Hepatocyte (in vitro differentiated cells): ENCODE results near the gene HNRNPUL1. TPM values are rescaled to one million over a fixed set of nuclear protein-coding genes. Genes with fewer than 3 reads are reported as not detected.
"Not testable (repeated sequence)": the region's sequence is repeated elsewhere in the genome, so short reads cannot be mapped to it uniquely, and the experiment has no call there.

Experiments
- DNase-seq: peaks from one replicate; pipeline ENCODE4 v3.0.0-alpha.2; 2016; ENCODE audit warnings: low spot score
- H2AFZ ChIP-seq: fragments of 200-600 bp; sonication (generic); 2 replicates; pipeline ENCODE4 v1.6.0; 2016; ENCODE audit warnings: antibody characterized with exemption, mild to moderate bottlenecking
- H3K27ac ChIP-seq: fragments of 200-600 bp; sonication (generic); 2 replicates; pipeline ENCODE4 v1.5.1; 2016; ENCODE audit warnings: mild to moderate bottlenecking
- H3K27me3 ChIP-seq: fragments of 200-600 bp; sonication (generic); 2 replicates; pipeline ENCODE4 v1.6.1; 2016
- H3K36me3 ChIP-seq: fragments of 200-600 bp; sonication (generic); replicated peaks from 2 replicates; pipeline ENCODE4 v1.5.1; 2016; ENCODE audit warnings: low read depth; ENCODE audit not compliant: insufficient read depth
- H3K4me1 ChIP-seq: fragments of 200-600 bp; sonication (generic); 2 replicates; pipeline ENCODE4 v1.5.1; 2016; ENCODE audit warnings: mild to moderate bottlenecking, moderate library complexity; ENCODE audit not compliant: insufficient read depth
- H3K4me2 ChIP-seq: fragments of 200-600 bp; sonication (generic); 2 replicates; pipeline ENCODE4 v1.6.0; 2016
- H3K4me3 ChIP-seq: fragments of 200-600 bp; sonication (generic); 2 replicates; pipeline ENCODE4 v1.5.1; 2016; ENCODE audit warnings: mild to moderate bottlenecking
- H3K79me2 ChIP-seq: fragments of 200-600 bp; sonication (generic); 2 replicates; pipeline ENCODE4 v1.6.0; 2017; ENCODE audit warnings: mild to moderate bottlenecking
- H3K9me2 ChIP-seq: fragments of 200-600 bp; sonication (generic); replicated peaks from 2 replicates; pipeline ENCODE4 v1.6.0; 2017; ENCODE audit warnings: mild to moderate bottlenecking; ENCODE audit not compliant: insufficient read depth
- H3K9me3 ChIP-seq: fragments of 200-600 bp; sonication (generic); 2 replicates; pipeline ENCODE4 v1.5.1; 2016; ENCODE audit warnings: low read depth, mild to moderate bottlenecking
- H4K20me1 ChIP-seq: fragments of 200-600 bp; sonication (generic); 2 replicates; pipeline ENCODE4 v1.6.0; 2016; ENCODE audit warnings: mild to moderate bottlenecking; ENCODE audit not compliant: insufficient read depth, poor library complexity, severe bottlenecking
- EZH2 ChIP-seq: fragments of 200-600 bp; sonication (generic); IDR thresholded peaks from 2 replicates; pipeline ENCODE4 v1.6.1; 2016; ENCODE audit warnings: antibody characterized with exemption, mild to moderate bottlenecking, borderline replicate concordance
- EZH2phosphoT487 ChIP-seq: fragments of 200-600 bp; sonication (generic); IDR thresholded peaks from one replicate; pipeline ENCODE4 v1.6.1; 2018; ENCODE audit warnings: antibody characterized with exemption, mild to moderate bottlenecking, low read depth, moderate library complexity; ENCODE audit not compliant: unreplicated experiment, severe bottlenecking
- WGBS: methylation state at CpG from one replicate; pipeline ENCODE4 v1.1.6; 2016; ENCODE audit warnings: low lambda C conversion rate; ENCODE audit errors: missing lambda C conversion rate; 5-methylcytosine and 5-hydroxymethylcytosine counted together
- polyA plus RNA-seq: library from polyadenylated mRNA; unstranded; fragments of >200 nt; fragmentation: Nextera tagmentation; extraction: Ambion mirVana; gene quantifications from 2 replicates; pipeline ENCODE4 v1.2.1, GENCODE V29; 2016
- total RNA-seq: library from RNA; depleted of rRNA; stranded (reverse); fragments of >200 nt; gene quantifications from 2 replicates; pipeline ENCODE4 v1.2.3, GENCODE V29; 2014
- TF ChIP-seq, protein P1 (sequence below): fragments of 200-600 bp; sonication (generic); IDR thresholded peaks from 2 replicates; pipeline ENCODE4 v1.5.1; 2016; ENCODE audit warnings: antibody characterized with exemption, mild to moderate bottlenecking; ENCODE audit not compliant: poor library complexity

The HNRNPUL1 gene
- total and polyA plus RNA-seq, 2 experiments from 2014 or later = 98.5 to 115 TPM

GRCh38 chr19:41228486-41228885, 35.7 kb upstream of the HNRNPUL1 start:
- Histone ChIP-seq H3K9me2 (no peaks in the 10 kb centered on the region), H2AFZ (no peak overlapping the region), H4K20me1 (no peaks in the 10 kb centered on the region), H3K79me2 (peaks cover 3% of the 10 kb centered on the region), H3K4me1 (peaks cover 18% of the 10 kb centered on the region), H3K4me2 (no peak overlapping the region), H3K4me3 (no peak overlapping the region), H3K36me3 (no peaks in the 10 kb centered on the region), H3K9me3 (no peaks in the 10 kb centered on the region), H3K27me3 (no peaks in the 10 kb centered on the region), H3K27ac (no peak overlapping the region)
- no peak for DNase-seq
- TF ChIP-seq EZH2phosphoT487 (no peak), EZH2 (no peak)
- TF ChIP-seq, protein P1, sequence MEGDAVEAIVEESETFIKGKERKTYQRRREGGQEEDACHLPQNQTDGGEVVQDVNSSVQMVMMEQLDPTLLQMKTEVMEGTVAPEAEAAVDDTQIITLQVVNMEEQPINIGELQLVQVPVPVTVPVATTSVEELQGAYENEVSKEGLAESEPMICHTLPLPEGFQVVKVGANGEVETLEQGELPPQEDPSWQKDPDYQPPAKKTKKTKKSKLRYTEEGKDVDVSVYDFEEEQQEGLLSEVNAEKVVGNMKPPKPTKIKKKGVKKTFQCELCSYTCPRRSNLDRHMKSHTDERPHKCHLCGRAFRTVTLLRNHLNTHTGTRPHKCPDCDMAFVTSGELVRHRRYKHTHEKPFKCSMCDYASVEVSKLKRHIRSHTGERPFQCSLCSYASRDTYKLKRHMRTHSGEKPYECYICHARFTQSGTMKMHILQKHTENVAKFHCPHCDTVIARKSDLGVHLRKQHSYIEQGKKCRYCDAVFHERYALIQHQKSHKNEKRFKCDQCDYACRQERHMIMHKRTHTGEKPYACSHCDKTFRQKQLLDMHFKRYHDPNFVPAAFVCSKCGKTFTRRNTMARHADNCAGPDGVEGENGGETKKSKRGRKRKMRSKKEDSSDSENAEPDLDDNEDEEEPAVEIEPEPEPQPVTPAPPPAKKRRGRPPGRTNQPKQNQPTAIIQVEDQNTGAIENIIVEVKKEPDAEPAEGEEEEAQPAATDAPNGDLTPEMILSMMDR = no peak
- WGBS = 98% methylated on average over 3 of the region's 3 CpGs

- peaks cover 16% of the 10 kb centered on the region for H3K4me1 ChIP-seq
- H3K9me3 ChIP-seq, H3K27ac ChIP-seq, H3K4me2 ChIP-seq, H3K9me2 ChIP-seq, DNase-seq, H3K4me3 ChIP-seq, H3K36me3 ChIP-seq, H3K79me2 ChIP-seq, H3K27me3 ChIP-seq, H4K20me1 ChIP-seq, H2AFZ ChIP-seq: not testable (repeated sequence)
- 94% methylated on average over 5 of the region's 5 CpGs for WGBS
These were observed 34.8 kb upstream of the HNRNPUL1 start for GRCh38 chr19:41229338-41229737.

DNA sequence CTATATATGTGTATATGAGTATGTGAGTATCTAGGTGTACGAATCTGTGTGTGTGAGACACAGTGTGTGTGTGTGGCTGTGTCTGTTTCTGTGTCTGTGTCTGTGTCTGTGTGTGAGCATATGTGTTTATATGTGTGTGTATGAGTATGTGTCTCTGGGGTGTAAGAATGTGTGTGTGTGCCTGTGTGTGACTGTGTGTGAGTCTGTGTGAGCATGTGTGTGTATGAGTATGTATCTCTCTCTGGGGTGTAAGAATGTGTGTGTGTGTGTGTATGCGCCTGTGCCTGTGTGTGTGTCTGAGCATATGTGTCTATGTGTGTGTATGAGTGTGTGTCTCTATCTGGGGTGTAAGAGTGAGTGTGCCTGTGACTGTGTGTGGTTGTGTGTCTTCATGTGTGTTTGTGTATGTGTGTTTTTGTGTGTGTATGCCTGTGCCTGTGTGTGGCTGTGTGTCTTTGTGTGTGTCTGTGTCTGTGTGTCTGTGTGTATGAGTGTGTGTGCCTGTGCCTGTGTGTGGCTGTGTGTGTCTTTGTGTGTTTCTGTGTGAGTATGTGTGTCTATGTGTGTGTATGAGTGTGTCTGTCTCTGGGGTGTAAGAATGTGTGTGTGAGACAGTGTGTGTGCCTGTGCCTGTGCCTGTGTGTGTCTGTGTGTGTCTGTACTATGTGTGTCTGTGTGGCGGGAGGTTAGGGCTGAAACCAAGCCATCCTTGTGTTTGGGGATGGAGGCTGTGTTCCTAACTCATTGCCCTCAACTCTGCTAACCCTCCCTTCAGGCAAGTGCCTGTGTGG, 33.9 kb upstream of the HNRNPUL1 start:
- Histone ChIP-seq H3K9me3 (no peaks in the 10 kb centered on the region), H3K79me2 (peaks cover 3% of the 10 kb centered on the region), H3K27ac (no peak overlapping the region), H2AFZ (no peak overlapping the region), H3K4me2 (no peak overlapping the region), H3K4me3 (no peak overlapping the region), H3K36me3 (no peaks in the 10 kb centered on the region), H3K9me2 (no peaks in the 10 kb centered on the region), H3K4me1 (peaks cover 14% of the 10 kb centered on the region), H4K20me1 (no peaks in the 10 kb centered on the region), H3K27me3 (no peaks in the 10 kb centered on the region)
- 94% methylated on average over 3 of the region's 3 CpGs for WGBS
- no peak for DNase-seq
- TF ChIP-seq, protein P1 = no peak
- TF ChIP-seq EZH2 (no peak), EZH2phosphoT487 (no peak)

GRCh38 chr19:41232686-41233085, 31.5 kb upstream of the HNRNPUL1 start:
- Histone ChIP-seq H3K36me3 (no peaks in the 10 kb centered on the region), H3K9me3 (no peaks in the 10 kb centered on the region), H3K4me3 (no peak overlapping the region), H3K9me2 (no peaks in the 10 kb centered on the region), H3K79me2 (peaks cover 3% of the 10 kb centered on the region), H3K27me3 (no peaks in the 10 kb centered on the region), H3K27ac (no peak overlapping the region), H3K4me1 (no peaks in the 10 kb centered on the region), H4K20me1 (no peaks in the 10 kb centered on the region), H3K4me2 (no peak overlapping the region), H2AFZ (no peak overlapping the region)
- WGBS = 96% methylated on average over 8 of the region's 8 CpGs
- DNase-seq = no peak
- TF ChIP-seq EZH2 (no peak), EZH2phosphoT487 (no peak)
